ENCODE measurements around the gene LINS1. TPM values are rescaled to one million over a fixed set of nuclear protein-coding genes. Genes with fewer than 3 reads are reported as not detected.

Gene LINS1
- total and polyA plus RNA-seq, 2 experiments from 2014 or later: 11.7 to 15.4 TPM

DNA sequence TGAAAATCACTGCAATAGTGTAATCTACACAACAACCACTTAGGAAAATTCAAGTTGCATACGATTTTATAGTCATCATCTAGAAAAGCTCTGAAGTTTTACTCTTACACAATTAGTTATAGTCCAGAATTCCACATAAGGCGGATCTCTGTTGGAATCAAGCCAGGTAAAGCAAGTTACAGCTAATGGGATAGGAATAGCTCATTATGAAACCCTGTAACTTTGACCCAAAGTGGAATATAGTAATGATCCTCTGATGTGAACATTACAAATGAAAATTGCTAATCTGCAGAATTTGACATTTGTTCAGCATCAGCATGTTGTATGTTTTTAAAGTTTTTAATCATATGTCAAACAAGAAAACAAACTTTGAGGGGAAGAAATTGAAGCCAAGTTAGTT, 77.7 kb downstream of the LINS1 start:
- H3F3A ChIP-seq (replicated peaks; ENCODE audit: low read depth): no peaks in the 10 kb centered on the region
- no peaks in the 10 kb centered on the region for H3K36me3 ChIP-seq (ENCODE audit: insufficient read depth)
- no peak overlapping the region for H3K4me3 Mint-ChIP-seq
- no peaks in the 10 kb centered on the region for H3K36me3 Mint-ChIP-seq (ENCODE audit: low read depth)
- no peak for DNase-seq (ENCODE audit: low spot score)
- H3K4me3 ChIP-seq: no peak overlapping the region
- H2AFZ ChIP-seq: no peak overlapping the region
- no peak overlapping the region for H3K4me2 ChIP-seq
- H4K20me1 ChIP-seq (replicated peaks; ENCODE audit: insufficient read depth): no peaks in the 10 kb centered on the region
- no peaks in the 10 kb centered on the region; the same call in 2 of the 3 replicates for H3K9me3 Mint-ChIP-seq
- no peak overlapping the region for H3K27ac ChIP-seq (ENCODE audit: low read depth)
- no peaks in the 10 kb centered on the region for H3K27me3 ChIP-seq (ENCODE audit: insufficient read depth)
- no peaks in the 10 kb centered on the region for H3K4me1 ChIP-seq (ENCODE audit: insufficient read depth)
- H3K27me3 Mint-ChIP-seq (ENCODE audit: insufficient read depth, low read depth, poor library complexity): peaks cover 4% of the 10 kb centered on the region
- no peaks in the 10 kb centered on the region for H3K79me2 ChIP-seq (replicated peaks; ENCODE audit: insufficient read depth)
- H3K9me2 ChIP-seq (ENCODE audit: insufficient read depth): peaks cover 8% of the 10 kb centered on the region; the same call in 1 of the 2 replicates
- no peak overlapping the region for H3K27ac Mint-ChIP-seq
- ATAC-seq: no peak
- TF ChIP-seq CREB1 (CRISPR knock-in tag; IDR thresholded peaks at IDR 0.05; ENCODE audit: low read depth) (no peak), POLR2AphosphoS5 (IDR thresholded peaks at IDR 0.05; ENCODE audit: low read depth) (no peak), ZNF331 (CRISPR knock-in tag; IDR thresholded peaks at IDR 0.05; ENCODE audit: low read depth) (no peak), EZH2phosphoT487 (IDR thresholded peaks at IDR 0.05; ENCODE audit: unreplicated experiment) (no peak), ZNF114 (CRISPR knock-in tag; IDR thresholded peaks at IDR 0.05) (no peak), JUNB (IDR thresholded peaks at IDR 0.05; ENCODE audit: unreplicated experiment) (no peak), STAT1 (IDR thresholded peaks at IDR 0.05; ENCODE audit: unreplicated experiment) (no peak), NANOG (IDR thresholded peaks at IDR 0.05; ENCODE audit: borderline replicate concordance) (no peak), EZH2 (IDR thresholded peaks at IDR 0.05; ENCODE audit: low read depth, unreplicated experiment) (no peak)
- TF ChIP-seq, protein P1, sequence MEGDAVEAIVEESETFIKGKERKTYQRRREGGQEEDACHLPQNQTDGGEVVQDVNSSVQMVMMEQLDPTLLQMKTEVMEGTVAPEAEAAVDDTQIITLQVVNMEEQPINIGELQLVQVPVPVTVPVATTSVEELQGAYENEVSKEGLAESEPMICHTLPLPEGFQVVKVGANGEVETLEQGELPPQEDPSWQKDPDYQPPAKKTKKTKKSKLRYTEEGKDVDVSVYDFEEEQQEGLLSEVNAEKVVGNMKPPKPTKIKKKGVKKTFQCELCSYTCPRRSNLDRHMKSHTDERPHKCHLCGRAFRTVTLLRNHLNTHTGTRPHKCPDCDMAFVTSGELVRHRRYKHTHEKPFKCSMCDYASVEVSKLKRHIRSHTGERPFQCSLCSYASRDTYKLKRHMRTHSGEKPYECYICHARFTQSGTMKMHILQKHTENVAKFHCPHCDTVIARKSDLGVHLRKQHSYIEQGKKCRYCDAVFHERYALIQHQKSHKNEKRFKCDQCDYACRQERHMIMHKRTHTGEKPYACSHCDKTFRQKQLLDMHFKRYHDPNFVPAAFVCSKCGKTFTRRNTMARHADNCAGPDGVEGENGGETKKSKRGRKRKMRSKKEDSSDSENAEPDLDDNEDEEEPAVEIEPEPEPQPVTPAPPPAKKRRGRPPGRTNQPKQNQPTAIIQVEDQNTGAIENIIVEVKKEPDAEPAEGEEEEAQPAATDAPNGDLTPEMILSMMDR (conservative IDR thresholded peaks at IDR 0.05; ENCODE audit: low read depth in 2 of 2): no peak
- TF ChIP-seq, protein P2, sequence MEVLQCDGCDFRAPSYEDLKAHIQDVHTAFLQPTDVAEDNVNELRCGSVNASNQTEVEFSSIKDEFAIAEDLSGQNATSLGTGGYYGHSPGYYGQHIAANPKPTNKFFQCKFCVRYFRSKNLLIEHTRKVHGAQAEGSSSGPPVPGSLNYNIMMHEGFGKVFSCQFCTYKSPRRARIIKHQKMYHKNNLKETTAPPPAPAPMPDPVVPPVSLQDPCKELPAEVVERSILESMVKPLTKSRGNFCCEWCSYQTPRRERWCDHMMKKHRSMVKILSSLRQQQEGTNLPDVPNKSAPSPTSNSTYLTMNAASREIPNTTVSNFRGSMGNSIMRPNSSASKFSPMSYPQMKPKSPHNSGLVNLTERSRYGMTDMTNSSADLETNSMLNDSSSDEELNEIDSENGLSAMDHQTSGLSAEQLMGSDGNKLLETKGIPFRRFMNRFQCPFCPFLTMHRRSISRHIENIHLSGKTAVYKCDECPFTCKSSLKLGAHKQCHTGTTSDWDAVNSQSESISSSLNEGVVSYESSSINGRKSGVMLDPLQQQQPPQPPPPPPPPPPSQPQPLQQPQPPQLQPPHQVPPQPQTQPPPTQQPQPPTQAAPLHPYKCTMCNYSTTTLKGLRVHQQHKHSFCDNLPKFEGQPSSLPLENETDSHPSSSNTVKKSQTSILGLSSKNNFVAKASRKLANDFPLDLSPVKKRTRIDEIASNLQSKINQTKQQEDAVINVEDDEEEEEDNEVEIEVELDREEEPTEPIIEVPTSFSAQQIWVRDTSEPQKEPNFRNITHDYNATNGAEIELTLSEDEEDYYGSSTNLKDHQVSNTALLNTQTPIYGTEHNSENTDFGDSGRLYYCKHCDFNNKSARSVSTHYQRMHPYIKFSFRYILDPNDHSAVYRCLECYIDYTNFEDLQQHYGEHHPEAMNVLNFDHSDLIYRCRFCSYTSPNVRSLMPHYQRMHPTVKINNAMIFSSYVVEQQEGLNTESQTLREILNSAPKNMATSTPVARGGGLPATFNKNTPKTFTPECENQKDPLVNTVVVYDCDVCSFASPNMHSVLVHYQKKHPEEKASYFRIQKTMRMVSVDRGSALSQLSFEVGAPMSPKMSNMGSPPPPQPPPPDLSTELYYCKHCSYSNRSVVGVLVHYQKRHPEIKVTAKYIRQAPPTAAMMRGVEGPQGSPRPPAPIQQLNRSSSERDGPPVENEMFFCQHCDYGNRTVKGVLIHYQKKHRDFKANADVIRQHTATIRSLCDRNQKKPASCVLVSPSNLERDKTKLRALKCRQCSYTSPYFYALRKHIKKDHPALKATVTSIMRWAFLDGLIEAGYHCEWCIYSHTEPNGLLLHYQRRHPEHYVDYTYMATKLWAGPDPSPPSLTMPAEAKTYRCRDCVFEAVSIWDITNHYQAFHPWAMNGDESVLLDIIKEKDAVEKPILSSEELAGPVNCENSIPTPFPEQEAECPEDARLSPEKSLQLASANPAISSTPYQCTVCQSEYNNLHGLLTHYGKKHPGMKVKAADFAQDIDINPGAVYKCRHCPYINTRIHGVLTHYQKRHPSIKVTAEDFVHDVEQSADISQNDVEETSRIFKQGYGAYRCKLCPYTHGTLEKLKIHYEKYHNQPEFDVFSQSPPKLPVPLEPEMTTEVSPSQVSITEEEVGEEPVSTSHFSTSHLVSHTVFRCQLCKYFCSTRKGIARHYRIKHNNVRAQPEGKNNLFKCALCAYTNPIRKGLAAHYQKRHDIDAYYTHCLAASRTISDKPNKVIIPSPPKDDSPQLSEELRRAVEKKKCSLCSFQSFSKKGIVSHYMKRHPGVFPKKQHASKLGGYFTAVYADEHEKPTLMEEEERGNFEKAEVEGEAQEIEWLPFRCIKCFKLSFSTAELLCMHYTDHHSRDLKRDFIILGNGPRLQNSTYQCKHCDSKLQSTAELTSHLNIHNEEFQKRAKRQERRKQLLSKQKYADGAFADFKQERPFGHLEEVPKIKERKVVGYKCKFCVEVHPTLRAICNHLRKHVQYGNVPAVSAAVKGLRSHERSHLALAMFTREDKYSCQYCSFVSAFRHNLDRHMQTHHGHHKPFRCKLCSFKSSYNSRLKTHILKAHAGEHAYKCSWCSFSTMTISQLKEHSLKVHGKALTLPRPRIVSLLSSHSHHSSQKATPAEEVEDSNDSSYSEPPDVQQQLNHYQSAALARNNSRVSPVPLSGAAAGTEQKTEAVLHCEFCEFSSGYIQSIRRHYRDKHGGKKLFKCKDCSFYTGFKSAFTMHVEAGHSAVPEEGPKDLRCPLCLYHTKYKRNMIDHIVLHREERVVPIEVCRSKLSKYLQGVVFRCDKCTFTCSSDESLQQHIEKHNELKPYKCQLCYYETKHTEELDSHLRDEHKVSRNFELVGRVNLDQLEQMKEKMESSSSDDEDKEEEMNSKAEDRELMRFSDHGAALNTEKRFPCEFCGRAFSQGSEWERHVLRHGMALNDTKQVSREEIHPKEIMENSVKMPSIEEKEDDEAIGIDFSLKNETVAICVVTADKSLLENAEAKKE (CRISPR knock-in tag; IDR thresholded peaks at IDR 0.05): no peak
- TF ChIP-seq, protein P3, sequence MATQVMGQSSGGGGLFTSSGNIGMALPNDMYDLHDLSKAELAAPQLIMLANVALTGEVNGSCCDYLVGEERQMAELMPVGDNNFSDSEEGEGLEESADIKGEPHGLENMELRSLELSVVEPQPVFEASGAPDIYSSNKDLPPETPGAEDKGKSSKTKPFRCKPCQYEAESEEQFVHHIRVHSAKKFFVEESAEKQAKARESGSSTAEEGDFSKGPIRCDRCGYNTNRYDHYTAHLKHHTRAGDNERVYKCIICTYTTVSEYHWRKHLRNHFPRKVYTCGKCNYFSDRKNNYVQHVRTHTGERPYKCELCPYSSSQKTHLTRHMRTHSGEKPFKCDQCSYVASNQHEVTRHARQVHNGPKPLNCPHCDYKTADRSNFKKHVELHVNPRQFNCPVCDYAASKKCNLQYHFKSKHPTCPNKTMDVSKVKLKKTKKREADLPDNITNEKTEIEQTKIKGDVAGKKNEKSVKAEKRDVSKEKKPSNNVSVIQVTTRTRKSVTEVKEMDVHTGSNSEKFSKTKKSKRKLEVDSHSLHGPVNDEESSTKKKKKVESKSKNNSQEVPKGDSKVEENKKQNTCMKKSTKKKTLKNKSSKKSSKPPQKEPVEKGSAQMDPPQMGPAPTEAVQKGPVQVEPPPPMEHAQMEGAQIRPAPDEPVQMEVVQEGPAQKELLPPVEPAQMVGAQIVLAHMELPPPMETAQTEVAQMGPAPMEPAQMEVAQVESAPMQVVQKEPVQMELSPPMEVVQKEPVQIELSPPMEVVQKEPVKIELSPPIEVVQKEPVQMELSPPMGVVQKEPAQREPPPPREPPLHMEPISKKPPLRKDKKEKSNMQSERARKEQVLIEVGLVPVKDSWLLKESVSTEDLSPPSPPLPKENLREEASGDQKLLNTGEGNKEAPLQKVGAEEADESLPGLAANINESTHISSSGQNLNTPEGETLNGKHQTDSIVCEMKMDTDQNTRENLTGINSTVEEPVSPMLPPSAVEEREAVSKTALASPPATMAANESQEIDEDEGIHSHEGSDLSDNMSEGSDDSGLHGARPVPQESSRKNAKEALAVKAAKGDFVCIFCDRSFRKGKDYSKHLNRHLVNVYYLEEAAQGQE (IDR thresholded peaks at IDR 0.05; ENCODE audit: unreplicated experiment): no peak
- TF ChIP-seq, protein P4, sequence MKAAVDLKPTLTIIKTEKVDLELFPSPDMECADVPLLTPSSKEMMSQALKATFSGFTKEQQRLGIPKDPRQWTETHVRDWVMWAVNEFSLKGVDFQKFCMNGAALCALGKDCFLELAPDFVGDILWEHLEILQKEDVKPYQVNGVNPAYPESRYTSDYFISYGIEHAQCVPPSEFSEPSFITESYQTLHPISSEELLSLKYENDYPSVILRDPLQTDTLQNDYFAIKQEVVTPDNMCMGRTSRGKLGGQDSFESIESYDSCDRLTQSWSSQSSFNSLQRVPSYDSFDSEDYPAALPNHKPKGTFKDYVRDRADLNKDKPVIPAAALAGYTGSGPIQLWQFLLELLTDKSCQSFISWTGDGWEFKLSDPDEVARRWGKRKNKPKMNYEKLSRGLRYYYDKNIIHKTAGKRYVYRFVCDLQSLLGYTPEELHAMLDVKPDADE (IDR thresholded peaks at IDR 0.05): no peak
- H3K4me1 Mint-ChIP-seq: peaks cover 5% of the 10 kb centered on the region
